ENCODE measurements around the gene LARP1B. TPM values are rescaled to one million over a fixed set of nuclear protein-coding genes. Genes with fewer than 3 reads are reported as not detected.

LARP1B gene
- total and polyA plus RNA-seq, 2 of the 8 experiments (the other 6 are each of a cell fraction or from before 2014, with no cell fraction given) = 10.6 to 47.0 TPM

GRCh38 chr4:128256539-128256938, 195.4 kb downstream of the LARP1B start:
- Histone ChIP-seq H3K23me2 (ENCODE audit: low read depth, low read length) (no peaks in the 10 kb centered on the region), H3K79me2 (ENCODE audit: control insufficient read depth in 1 of 2, insufficient read depth in 2 of 2, low read length in 2 of 2) (no peaks in the 10 kb centered on the region), H3K23ac (ENCODE audit: insufficient read length) (no peak overlapping the region), H3K4me1 (replicated peaks in 1 of 4; ENCODE audit: control insufficient read depth in 3 of 4, insufficient read depth in 4 of 4, low read length in 3 of 4) (peaks cover 0 to 4% (median 3%) of the 10 kb centered on the region in 4 experiments; a peak in 3 of 7 replicates), H3K36me3 (ENCODE audit: control insufficient read depth in 2 of 4, insufficient read depth in 4 of 4, low read length in 3 of 4) (no peaks in the 10 kb centered on the region), H2AK5ac (ENCODE audit: low read depth, low read length) (no peak overlapping the region), H3K4ac (replicated peaks; ENCODE audit: insufficient read length, low read depth, low read length) (no peak overlapping the region), H2BK5ac (ENCODE audit: low read depth, low read length) (no peak overlapping the region), H3K18ac (ENCODE audit: extremely low read depth, low read length) (no peak overlapping the region), H2BK12ac (ENCODE audit: low read depth, low read length) (no peak overlapping the region), H4K20me1 (replicated peaks in 1 of 2; ENCODE audit: control insufficient read depth in 1 of 2, insufficient read depth in 2 of 2, low read length in 2 of 2) (no peaks in the 10 kb centered on the region), H2BK15ac (ENCODE audit: low read length) (no peak overlapping the region), H3K9me3 (ENCODE audit: insufficient read depth in 2 of 2, low read depth in 1 of 2, low read length in 1 of 2) (peaks cover 3 to 7% of the 10 kb centered on the region in 2 experiments; a peak in 1 of 4 replicates), H2AFZ (ENCODE audit: low read length) (no peak overlapping the region), H4K91ac (replicated peaks; ENCODE audit: insufficient read length, low read length) (no peak overlapping the region), H3K9ac (replicated peaks in 1 of 4; ENCODE audit: extremely low read depth in 1 of 4, low read depth in 3 of 4, low read length in 3 of 4) (no peak overlapping the region), H3K4me3 (ENCODE audit: extremely low read depth in 1 of 4, insufficient read depth in 2 of 4, low read depth in 3 of 4, low read length in 4 of 4) (no peak overlapping the region), H3K27me3 (replicated peaks in 1 of 4; ENCODE audit: control insufficient read depth in 3 of 4, extremely low read depth in 1 of 4, insufficient read depth in 3 of 4, low read length in 3 of 4) (no peaks in the 10 kb centered on the region), H2BK120ac (replicated peaks; ENCODE audit: low read depth, low read length) (no peak overlapping the region), H3K14ac (ENCODE audit: insufficient read length) (no peak overlapping the region), H2BK20ac (ENCODE audit: low read length) (no peak overlapping the region), H4K5ac (ENCODE audit: insufficient read length, low read depth, low read length) (no peak overlapping the region), H4K8ac (ENCODE audit: extremely low read depth, insufficient read depth, low read length) (no peak overlapping the region), H3K27ac (ENCODE audit: low read depth, low read length) (no peak overlapping the region), H3K4me2 (ENCODE audit: insufficient read depth in 1 of 2, low read depth in 2 of 2, low read length in 2 of 2) (no peak overlapping the region), H3K79me1 (ENCODE audit: low read depth, low read length) (no peaks in the 10 kb centered on the region), H3K56ac (replicated peaks; ENCODE audit: insufficient read length, low read depth, low read length) (no peak overlapping the region)
- CTCF ChIA-PET (ENCODE audit: partially characterized antibody) = no interaction called here
- POLR2A ChIA-PET (ENCODE audit: partially characterized antibody) = no interaction called here
- TF ChIP-seq TCF12 (IDR thresholded peaks at IDR 0.05; ENCODE audit: low read depth, low read length) (no peak), TAF7 (optimal IDR thresholded peaks at IDR 0.05; ENCODE audit: borderline replicate concordance, low read depth, low read length) (no peak), ATF2 (IDR thresholded peaks at IDR 0.05; ENCODE audit: low read length) (no peak), KDM5A (IDR thresholded peaks at IDR 0.05; ENCODE audit: low read length) (no peak), KDM1A (IDR thresholded peaks at IDR 0.05; ENCODE audit: borderline replicate concordance, low read length) (no peak), USF2 (IDR thresholded peaks at IDR 0.05; ENCODE audit: low read length) (no peak), RXRA (IDR thresholded peaks at IDR 0.05; ENCODE audit: insufficient read depth, low read depth, low read length) (no peak), BRCA1 (IDR thresholded peaks at IDR 0.05; ENCODE audit: low read depth, low read length) (no peak), CREB1 (IDR thresholded peaks at IDR 0.05) (no peak), JUN (IDR thresholded peaks at IDR 0.05; ENCODE audit: low read depth, low read length) (no peak)
- FAIRE-seq (no peak), DNase-seq (ENCODE audit: low read depth in 1 of 2, low spot score in 2 of 2) (no peak)
- WGBS, 2 experiments (ENCODE audit: extremely low coverage in 1 of 2, insufficient coverage in 1 of 2, insufficient read length in 1 of 2, insufficient replicate concordance in 2 of 2, low coverage in 1 of 2, low lambda C conversion rate in 2 of 2, missing lambda C conversion rate in 1 of 2) = 83% methylated on average over 1 of the region's 1 CpG; no CpG with 5 or more reads in 1 of the 2 experiments

All from H1 (cell line).